ENCODE data around the gene CST8. TPM values are rescaled to one million over a fixed set of nuclear protein-coding genes. Genes with fewer than 3 reads are reported as not detected.

CST8 gene
- total and polyA plus RNA-seq, 2 of the 4 experiments (the other 2 are of a cell fraction), result not detected

- Histone ChIP-seq H3K36me3 (ENCODE audit: control insufficient read depth, insufficient read depth, low read length) (no peaks in the 10 kb centered on the region), H2AK5ac (ENCODE audit: low read depth, low read length) (no peak overlapping the region), H2BK120ac (ENCODE audit: low read depth, low read length) (no peak overlapping the region), H3K18ac (ENCODE audit: low read depth, low read length) (no peak overlapping the region), H3K9me1 (ENCODE audit: insufficient read depth, low read length) (no peaks in the 10 kb centered on the region), H3K4me3 (ENCODE audit: insufficient read depth, low read depth, low read length) (no peak overlapping the region), H3K9ac (ENCODE audit: low read depth, low read length) (no peak overlapping the region), H4K5ac (ENCODE audit: low read depth, low read length) (no peak overlapping the region), H3K4me1 (ENCODE audit: control insufficient read depth, insufficient read depth, low read length) (no peaks in the 10 kb centered on the region), H4K91ac (ENCODE audit: insufficient read depth, low read depth, low read length) (no peak overlapping the region), H2BK15ac (ENCODE audit: low read depth, low read length) (no peak overlapping the region), H3K27me3 (ENCODE audit: control insufficient read depth, insufficient read depth, low read length) (no peaks in the 10 kb centered on the region), H3K4ac (ENCODE audit: low read depth, low read length) (no peak overlapping the region), H4K8ac (ENCODE audit: low read depth in 2 of 2, low read length in 2 of 2) (no peak overlapping the region), H2AK9ac (replicated peaks; ENCODE audit: low read depth, low read length, poor library complexity) (no peak overlapping the region), H2BK20ac (ENCODE audit: low read depth, low read length) (no peak overlapping the region), H3K27ac (ENCODE audit: insufficient read depth, low read length) (no peak overlapping the region), H4K20me1 (ENCODE audit: insufficient read depth, low read length) (no peaks in the 10 kb centered on the region), H2BK5ac (ENCODE audit: low read depth, low read length, poor library complexity, severe bottlenecking) (no peak overlapping the region), H3K9me3 (ENCODE audit: control insufficient read depth, insufficient read depth, low read length) (no peaks in the 10 kb centered on the region), H3K56ac (ENCODE audit: extremely low read depth, insufficient read depth, low read length) (no peak overlapping the region), H3K79me1 (ENCODE audit: low read depth in 1 of 2, low read length in 2 of 2) (no peaks in the 10 kb centered on the region), H2AFZ (replicated peaks; ENCODE audit: low read length, poor library complexity) (no peak overlapping the region), H3K14ac (replicated peaks; ENCODE audit: low read depth, low read length) (no peak overlapping the region), H3K4me2 (ENCODE audit: low read depth, low read length) (no peak overlapping the region), H3K23ac (ENCODE audit: low read depth, low read length) (no peak overlapping the region)
- BruUV-seq (replicated peaks), result no TSS peak
- dilution Hi-C loops (cut with HindIII; ENCODE audit: low sequenced_read_pairs, unreplicated experiment), result no loop called here
- no peak for DNase-seq
- TF ChIP-seq MAFK (IDR thresholded peaks at IDR 0.05; ENCODE audit: low read depth, low read length) (no peak), RCOR1 (IDR thresholded peaks at IDR 0.05; ENCODE audit: insufficient replicate concordance, low read length) (no peak), USF2 (IDR thresholded peaks at IDR 0.05; ENCODE audit: low read depth, low read length) (no peak), CHD1 (IDR thresholded peaks at IDR 0.05; ENCODE audit: low read depth, low read length) (no peak), MXI1 (IDR thresholded peaks at IDR 0.05; ENCODE audit: borderline replicate concordance, low read depth, low read length) (no peak), RFX5 (IDR thresholded peaks at IDR 0.05; ENCODE audit: low read depth, low read length) (no peak), BHLHE40 (IDR thresholded peaks at IDR 0.05; ENCODE audit: low read depth, low read length) (no peak), ELK1 (IDR thresholded peaks at IDR 0.05; ENCODE audit: borderline replicate concordance, low read depth, low read length) (no peak), POLR2A (IDR thresholded peaks at IDR 0.05; ENCODE audit: low read depth, low read length) (no peak), MAZ (IDR thresholded peaks at IDR 0.05; ENCODE audit: borderline replicate concordance, low read depth, low read length) (no peak), NFE2L2 (IDR thresholded peaks at IDR 0.05; ENCODE audit: low read depth, low read length) (no peak), FOS (IDR thresholded peaks at IDR 0.05; ENCODE audit: low read depth, low read length) (no peak), CEBPB (IDR thresholded peaks at IDR 0.05; ENCODE audit: low read depth, low read length) (no peak), RAD21 (IDR thresholded peaks at IDR 0.05; ENCODE audit: low read length) (no peak), CTCF (conservative IDR thresholded peaks at IDR 0.05; ENCODE audit: low read depth, low read length) (no peak)
- no peak for ATAC-seq (ENCODE audit: low read depth)
- 67% methylated on average over 6 of the region's 20 CpGs; no CpG with 5 or more reads in 1 of the 2 experiments for WGBS, 2 experiments (ENCODE audit: extremely low coverage in 2 of 2, insufficient read length in 1 of 2)
- CTCF ChIA-PET, result no interaction called here
- POLR2A ChIA-PET (ENCODE audit: unreplicated experiment), result no interaction called here
- intact Hi-C loops (cut with micrococcal nuclease), result no loop called here
- in situ Hi-C loops (cut with MboI; ENCODE audit: low sequenced_read_pairs), result no loop called here
These were observed 44.1 kb downstream of the CST8 start for GRCh38 chr20:23534801-23535593.
